ENCODE measurements around the gene ZNF219. TPM values are rescaled to one million over a fixed set of nuclear protein-coding genes. Genes with fewer than 3 reads are reported as not detected.

Gene ZNF219
- total RNA-seq, 1 experiment from 2014 or later: 84.5 TPM

- Mint-ChIP-seq H3K27me3 (ENCODE audit: low read depth) (no peaks in the 10 kb centered on the region; the same call in 1 of the 2 replicates), H3K4me3 (peak overlapping the region; percentile 83 to 99), H3K9me3 (no peaks in the 10 kb centered on the region; a peak in 1 of 5 replicates), H3K27ac (no peak overlapping the region; a peak in 3 of 7 replicates), H3K4me1 (peaks cover 64 to 65% of the 10 kb centered on the region in 2 experiments), H3K36me3 (ENCODE audit: insufficient read depth in 1 of 3, low read depth in 3 of 3) (0 out of 7 replicates have a peak, but pooled peaks cover 0 to 3% (median 0%) of the 10 kb centered on the region in 3 experiments)
- no peak for TF ChIP-seq CTCF (conservative IDR thresholded peaks at IDR 0.05)
- Histone ChIP-seq H3K4me1 (ENCODE audit: insufficient read depth, low read length) (peaks cover 13% of the 10 kb centered on the region), H3K9ac (ENCODE audit: extremely low read depth, insufficient read length, low read length) (peak overlapping the region; percentile 33), H2AFZ (ENCODE audit: low read length) (no peak overlapping the region), H4K5ac (ENCODE audit: insufficient read length, low read depth, low read length) (no peak overlapping the region), H3K4me2 (ENCODE audit: insufficient read depth, insufficient read length, low read length) (peak overlapping the region; percentile 89), H3T11ph (ENCODE audit: low read length) (no peak overlapping the region), H4K91ac (ENCODE audit: insufficient read length, low read depth, low read length) (no peak overlapping the region), H4K8ac (replicated peaks; ENCODE audit: insufficient read length, low read depth, low read length) (no peak overlapping the region), H3K23ac (ENCODE audit: insufficient read length, low read depth, low read length) (no peak overlapping the region), H3K18ac (ENCODE audit: insufficient read length, low read depth, low read length) (no peak overlapping the region), H3K23me2 (ENCODE audit: insufficient read length, low read depth, low read length, poor library complexity, severe bottlenecking) (peaks cover 24% of the 10 kb centered on the region), H2AK5ac (ENCODE audit: insufficient read length, low read length) (no peak overlapping the region), H2BK15ac (ENCODE audit: low read depth, low read length) (no peak overlapping the region), H3K27me3 (ENCODE audit: insufficient read depth, low read length) (no peaks in the 10 kb centered on the region), H3K79me2 (ENCODE audit: insufficient read depth, low read length) (peaks cover 4% of the 10 kb centered on the region; the same call in 1 of the 2 replicates), H3K9me3 (ENCODE audit: control insufficient read depth, low read depth, low read length) (no peaks in the 10 kb centered on the region), H4K20me1 (ENCODE audit: control insufficient read depth, insufficient read depth, insufficient read length) (peaks cover 3% of the 10 kb centered on the region), H2BK120ac (ENCODE audit: low read depth, low read length, poor library complexity, severe bottlenecking) (no peak overlapping the region), H3K27ac (ENCODE audit: insufficient read length, low read depth, low read length) (no peak overlapping the region), H3K14ac (ENCODE audit: insufficient read depth, low read length) (no peak overlapping the region), H3K4ac (ENCODE audit: low read depth, low read length) (no peak overlapping the region), H2BK5ac (ENCODE audit: insufficient read length, low read length) (no peak overlapping the region), H3K56ac (ENCODE audit: insufficient read length, low read depth, low read length) (no peak overlapping the region), H2BK12ac (ENCODE audit: insufficient read length, low read depth, low read length) (no peak overlapping the region), H2BK20ac (ENCODE audit: low read depth, low read length, poor library complexity, severe bottlenecking) (no peak overlapping the region), H3K79me1 (ENCODE audit: insufficient read depth, low read depth, low read length, poor library complexity, severe bottlenecking) (peaks cover 2% of the 10 kb centered on the region)
- no CpG with 5 or more reads among the region's 8 CpGs for WGBS (ENCODE audit: extremely low coverage, insufficient read length, low lambda C conversion rate)
- no peak for DNase-seq
Observed at GRCh38 chr14:21101802-21102413, 3.5 kb upstream of the ZNF219 start.

All from H9 (cell line).